ENCODE data around the gene TNC.

DNA sequence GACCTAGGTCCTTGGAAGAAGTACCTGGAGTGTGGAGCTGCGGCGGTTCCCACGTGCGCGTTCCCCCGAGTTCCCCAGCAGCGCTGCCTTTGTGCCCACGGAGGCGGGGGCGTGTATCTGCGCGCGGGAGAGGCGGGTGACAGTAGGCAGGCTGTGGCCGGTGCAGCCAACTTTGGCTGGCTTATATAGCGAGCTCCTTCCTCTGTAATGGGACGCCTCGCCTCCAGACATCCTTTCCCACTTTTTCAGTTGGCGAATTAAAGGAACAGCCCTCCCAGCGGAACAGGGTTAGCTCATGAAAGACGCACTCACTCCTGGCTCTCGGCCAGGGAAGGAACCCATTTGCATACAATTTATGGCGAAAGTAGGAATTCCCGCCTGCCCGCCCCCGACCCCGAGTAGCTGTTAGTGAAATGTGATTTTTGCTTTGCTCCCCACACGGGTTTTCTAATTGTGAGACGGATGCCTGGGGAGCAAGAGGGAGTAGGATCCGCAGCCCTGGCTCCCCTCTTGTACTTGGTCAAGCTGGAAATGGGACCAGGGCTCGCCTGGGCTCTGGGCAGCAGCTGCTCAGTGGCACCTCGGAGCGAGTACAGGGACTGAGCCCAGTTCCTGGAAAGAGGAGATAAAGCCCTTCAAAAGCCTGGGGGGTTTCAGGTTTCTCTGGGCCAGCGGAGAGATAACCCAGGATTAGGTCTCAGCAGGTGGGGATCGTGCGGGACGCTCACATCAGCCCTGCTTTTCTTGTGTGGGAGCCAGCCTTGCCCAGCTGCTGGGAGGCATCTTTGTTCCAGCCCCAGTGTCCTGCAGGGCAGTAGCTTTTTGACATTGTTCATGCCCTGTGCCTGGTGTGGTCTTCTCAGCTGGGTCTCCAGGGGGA is at the start of gene TNC:
- no peak for TF ChIP-seq EZH2phosphoT487 (IDR thresholded peaks at IDR 0.05; ENCODE audit: low read depth, severe bottlenecking, unreplicated experiment)
- TF ChIP-seq, protein P1, sequence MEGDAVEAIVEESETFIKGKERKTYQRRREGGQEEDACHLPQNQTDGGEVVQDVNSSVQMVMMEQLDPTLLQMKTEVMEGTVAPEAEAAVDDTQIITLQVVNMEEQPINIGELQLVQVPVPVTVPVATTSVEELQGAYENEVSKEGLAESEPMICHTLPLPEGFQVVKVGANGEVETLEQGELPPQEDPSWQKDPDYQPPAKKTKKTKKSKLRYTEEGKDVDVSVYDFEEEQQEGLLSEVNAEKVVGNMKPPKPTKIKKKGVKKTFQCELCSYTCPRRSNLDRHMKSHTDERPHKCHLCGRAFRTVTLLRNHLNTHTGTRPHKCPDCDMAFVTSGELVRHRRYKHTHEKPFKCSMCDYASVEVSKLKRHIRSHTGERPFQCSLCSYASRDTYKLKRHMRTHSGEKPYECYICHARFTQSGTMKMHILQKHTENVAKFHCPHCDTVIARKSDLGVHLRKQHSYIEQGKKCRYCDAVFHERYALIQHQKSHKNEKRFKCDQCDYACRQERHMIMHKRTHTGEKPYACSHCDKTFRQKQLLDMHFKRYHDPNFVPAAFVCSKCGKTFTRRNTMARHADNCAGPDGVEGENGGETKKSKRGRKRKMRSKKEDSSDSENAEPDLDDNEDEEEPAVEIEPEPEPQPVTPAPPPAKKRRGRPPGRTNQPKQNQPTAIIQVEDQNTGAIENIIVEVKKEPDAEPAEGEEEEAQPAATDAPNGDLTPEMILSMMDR (IDR thresholded peaks at IDR 0.05; ENCODE audit: poor library complexity): no peak
